ENCODE results near the gene ITIH4. TPM values are rescaled to one million over a fixed set of nuclear protein-coding genes. Genes with fewer than 3 reads are reported as not detected.

ITIH4 gene
- total RNA-seq, 1 experiment from 2014 or later = 1.5 TPM

- no peak for ATAC-seq
- DNase-seq (ENCODE audit: low read depth, low spot score) = no peak
- ChIA-PET CTCF (no interaction called here), POLR2A (no interaction called here)
- Histone ChIP-seq H3K4me3 (ENCODE audit: low read depth in 2 of 2, low read length in 2 of 2) (no peak overlapping the region), H3K27ac (ENCODE audit: low read length) (no peak overlapping the region), H3K36me3 (ENCODE audit: control insufficient read depth, insufficient read depth, low read length) (no peaks in the 10 kb centered on the region), H3K27me3 (ENCODE audit: control insufficient read depth, insufficient read depth, low read length) (no peaks in the 10 kb centered on the region), H3K9me3 (ENCODE audit: control insufficient read depth, insufficient read depth, low read depth, low read length) (no peaks in the 10 kb centered on the region), H3K4me1 (ENCODE audit: control insufficient read depth, insufficient read depth, low read length) (no peaks in the 10 kb centered on the region)
- in situ Hi-C loops (cut with HindIII; ENCODE audit: low pct_unique_long_range_greater_than_20kb, low sequenced_read_pairs) = no loop called here
- intact Hi-C loops (cut with micrococcal nuclease; ENCODE audit: unreplicated experiment) = no loop called here
- TF ChIP-seq TCF7L2 (IDR thresholded peaks at IDR 0.05; ENCODE audit: low read depth, low read length) = no peak
- no peak for TF ChIP-seq POLR2AphosphoS5 (IDR thresholded peaks at IDR 0.05; ENCODE audit: low read depth, low read length)
- no peak for TF ChIP-seq REST (IDR thresholded peaks at IDR 0.05; ENCODE audit: insufficient read depth in 1 of 2, low read depth in 2 of 2, low read length in 1 of 2)
- TF ChIP-seq, protein P1, sequence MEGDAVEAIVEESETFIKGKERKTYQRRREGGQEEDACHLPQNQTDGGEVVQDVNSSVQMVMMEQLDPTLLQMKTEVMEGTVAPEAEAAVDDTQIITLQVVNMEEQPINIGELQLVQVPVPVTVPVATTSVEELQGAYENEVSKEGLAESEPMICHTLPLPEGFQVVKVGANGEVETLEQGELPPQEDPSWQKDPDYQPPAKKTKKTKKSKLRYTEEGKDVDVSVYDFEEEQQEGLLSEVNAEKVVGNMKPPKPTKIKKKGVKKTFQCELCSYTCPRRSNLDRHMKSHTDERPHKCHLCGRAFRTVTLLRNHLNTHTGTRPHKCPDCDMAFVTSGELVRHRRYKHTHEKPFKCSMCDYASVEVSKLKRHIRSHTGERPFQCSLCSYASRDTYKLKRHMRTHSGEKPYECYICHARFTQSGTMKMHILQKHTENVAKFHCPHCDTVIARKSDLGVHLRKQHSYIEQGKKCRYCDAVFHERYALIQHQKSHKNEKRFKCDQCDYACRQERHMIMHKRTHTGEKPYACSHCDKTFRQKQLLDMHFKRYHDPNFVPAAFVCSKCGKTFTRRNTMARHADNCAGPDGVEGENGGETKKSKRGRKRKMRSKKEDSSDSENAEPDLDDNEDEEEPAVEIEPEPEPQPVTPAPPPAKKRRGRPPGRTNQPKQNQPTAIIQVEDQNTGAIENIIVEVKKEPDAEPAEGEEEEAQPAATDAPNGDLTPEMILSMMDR (IDR thresholded peaks at IDR 0.05) = no peak
- TF ChIP-seq SIN3A (IDR thresholded peaks at IDR 0.05; ENCODE audit: borderline replicate concordance, insufficient read depth, low read depth, low read length) = no peak
- BruUV-seq (replicated peaks) = no TSS peak
Measured at GRCh38 chr3:52866427-52866826, 36.0 kb upstream of the ITIH4 start.

DNA sequence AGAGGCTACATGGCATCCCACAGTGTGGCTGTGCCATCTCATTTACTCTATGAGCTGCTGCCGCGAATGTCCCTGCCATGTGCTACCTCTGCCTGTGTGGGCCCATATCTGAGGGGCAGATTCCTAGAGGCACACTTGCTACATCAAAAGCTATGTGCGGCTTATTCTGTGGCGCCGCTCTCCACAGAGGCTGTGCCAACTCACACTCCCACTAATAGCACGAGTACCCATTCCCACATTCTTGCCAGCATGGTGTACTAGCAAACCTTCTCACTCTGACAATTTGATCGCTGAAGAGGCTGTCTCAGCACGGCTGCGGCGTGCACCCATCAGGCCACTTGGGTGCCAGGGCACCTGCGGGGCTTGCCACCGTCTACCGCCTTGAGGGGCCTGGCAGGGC, 35.5 kb upstream of the ITIH4 start:
- no peaks in the 10 kb centered on the region for H3K4me1 ChIP-seq (ENCODE audit: control insufficient read depth, insufficient read depth, low read length)
- TF ChIP-seq SIN3A (IDR thresholded peaks at IDR 0.05; ENCODE audit: borderline replicate concordance, insufficient read depth, low read depth, low read length) = no peak
- no peaks in the 10 kb centered on the region for H3K27me3 ChIP-seq (ENCODE audit: control insufficient read depth, insufficient read depth, low read length)
- CTCF ChIA-PET = no interaction called here
- no peak overlapping the region for H3K27ac ChIP-seq (ENCODE audit: low read length)
- intact Hi-C loops (cut with micrococcal nuclease; ENCODE audit: unreplicated experiment) = no loop called here
- DNase-seq (ENCODE audit: low read depth, low spot score) = no peak
- no peak for ATAC-seq
- in situ Hi-C loops (cut with HindIII; ENCODE audit: low pct_unique_long_range_greater_than_20kb, low sequenced_read_pairs) = no loop called here
- H3K4me3 ChIP-seq (ENCODE audit: low read depth in 2 of 2, low read length in 2 of 2) = no peak overlapping the region
- POLR2A ChIA-PET = no interaction called here
- BruUV-seq (replicated peaks) = no TSS peak
- no peaks in the 10 kb centered on the region for H3K36me3 ChIP-seq (ENCODE audit: control insufficient read depth, insufficient read depth, low read length)
- no peaks in the 10 kb centered on the region for H3K9me3 ChIP-seq (ENCODE audit: control insufficient read depth, insufficient read depth, low read depth, low read length)

- Histone ChIP-seq H3K27me3 (ENCODE audit: control insufficient read depth, insufficient read depth, low read length) (no peaks in the 10 kb centered on the region), H3K27ac (ENCODE audit: low read length) (no peak overlapping the region), H3K9me3 (ENCODE audit: control insufficient read depth, insufficient read depth, low read depth, low read length) (no peaks in the 10 kb centered on the region), H3K36me3 (ENCODE audit: control insufficient read depth, insufficient read depth, low read length) (no peaks in the 10 kb centered on the region), H3K4me3 (ENCODE audit: low read depth in 2 of 2, low read length in 2 of 2) (no peak overlapping the region), H3K4me1 (ENCODE audit: control insufficient read depth, insufficient read depth, low read length) (no peaks in the 10 kb centered on the region)
- CTCF ChIA-PET = no interaction called here
- POLR2A ChIA-PET = no interaction called here
- intact Hi-C loops (cut with micrococcal nuclease; ENCODE audit: unreplicated experiment) (no loop called here), in situ Hi-C loops (cut with HindIII; ENCODE audit: low pct_unique_long_range_greater_than_20kb, low sequenced_read_pairs) (no loop called here)
- BruUV-seq (replicated peaks) = no TSS peak
- DNase-seq (ENCODE audit: low read depth, low spot score) (no peak), ATAC-seq (no peak)
- TF ChIP-seq POLR2AphosphoS5 (IDR thresholded peaks at IDR 0.05; ENCODE audit: low read depth, low read length) (no peak), REST (IDR thresholded peaks at IDR 0.05; ENCODE audit: insufficient read depth in 1 of 2, low read depth in 2 of 2, low read length in 1 of 2) (no peak), SIN3A (IDR thresholded peaks at IDR 0.05; ENCODE audit: borderline replicate concordance, insufficient read depth, low read depth, low read length) (no peak), TCF7L2 (IDR thresholded peaks at IDR 0.05; ENCODE audit: low read depth, low read length) (no peak)
- TF ChIP-seq, protein P1 (IDR thresholded peaks at IDR 0.05) = no peak
Measured at GRCh38 chr3:52860424-52860768, 29.9 kb upstream of the ITIH4 start.
